Left lung (tissue), 10 donors: ENCODE data around the gene FNTB. TPM values are rescaled to one million over a fixed set of nuclear protein-coding genes. Genes with fewer than 3 reads are reported as not detected.
A peak's percentile ranks its signal among the peaks of the same experiment; 100 is the strongest.

Experiments
- ATAC-seq: fragments of 200-7000 bp; cut with Tn5 transposase; one replicate; pipeline ENCODE4 v1.9.1; 2020; ENCODE audit warnings: moderate library complexity
- DNase-seq, 4 donors: peaks; one replicate each; pipeline ENCODE4 v3.0.0-alpha.2; 2013 to 2020
- H3K27ac ChIP-seq, 2 donors: fragments of 200-600 bp; sonication (generic) in 1 of 2; one replicate each; pipeline versions ENCODE4 v1.5.0 to v1.8.0; 2020 to 2021
- H3K27me3 ChIP-seq, 2 donors: fragments of 200-600 bp; sonication (generic) in 1 of 2; one replicate each; pipeline versions ENCODE4 v1.5.0 to v1.8.0; 2020 to 2021
- H3K36me3 ChIP-seq, 2 donors: fragments of 200-600 bp; sonication (generic) in 1 of 2; one replicate each; pipeline versions ENCODE4 v1.5.0 to v1.8.0; 2020 to 2021
- H3K4me1 ChIP-seq, 2 donors: fragments of 200-600 bp; one replicate each; pipeline ENCODE4 v1.8.0; 2021
- H3K4me3 ChIP-seq, 2 donors: fragments of 200-600 bp; sonication (generic) in 1 of 2; one replicate each; pipeline versions ENCODE4 v1.5.0 to v1.8.0; 2020 to 2021; ENCODE audit warnings: mild to moderate bottlenecking in 1 of 2
- H3K9me3 ChIP-seq, 2 donors: fragments of 200-600 bp; sonication (generic) in 1 of 2; one replicate each; pipeline versions ENCODE4 v1.5.0 to v1.8.0; 2020 to 2021
- CTCF ChIP-seq, 2 donors: fragments of 200-600 bp; sonication (generic) in 1 of 2; IDR thresholded peaks; one replicate each; pipeline versions ENCODE4 v1.5.0 to v1.8.0; 2021; ENCODE audit warnings: antibody characterized with exemption in 2 of 2
- intact Hi-C, 2 donors: fragments of 100-400 bp; cut with DNase I; formaldehyde crosslinking; loops; one replicate each; pipeline versions ENCODE4 v1.11.2 to v1.14.2; 2022
- polyA plus RNA-seq, 6 donors: library from polyadenylated mRNA; unstranded; fragments of 120-200 nt; gene quantifications; one replicate each; pipeline ENCODE4 v1.2.1, GENCODE V29; 2013; ENCODE audit not compliant: insufficient read length in 6 of 6
- total RNA-seq, 2 donors: library from RNA; stranded (reverse); fragmentation: NEBNext Ultra II Directional; extraction: Animal tissue kit (Norgen Biotek cat#: 25700); gene quantifications; one replicate each; pipeline ENCODE4 v1.2.1, GENCODE V29; 2021
- donor health status: DM: no; HTN: yes; CAD: no.
- donor health status: DM: no; HTN: no; CAD: no.

FNTB gene
- total and polyA plus RNA-seq, 8 donors, result 16.6 to 32.7 (median 29.4) TPM

GRCh38 chr14:65057695-65058094, 71.0 kb downstream of the FNTB start:
- DNase-seq (no peak), ATAC-seq (no peak)
- Histone ChIP-seq H3K9me3 (no peaks in the 10 kb centered on the region), H3K27ac (no peak overlapping the region), H3K36me3 (peaks cover 0 to 55% of the 10 kb centered on the region in 2 donors), H3K4me1 (peaks cover 0 to 13% of the 10 kb centered on the region in 2 donors), H3K4me3 (no peak overlapping the region), H3K27me3 (no peaks in the 10 kb centered on the region)
- intact Hi-C loops, result no loop called here
- no peak for TF ChIP-seq CTCF (IDR thresholded peaks at IDR 0.05)

- DNase-seq, result no peak
- Histone ChIP-seq H3K9me3 (no peaks in the 10 kb centered on the region), H3K36me3 (peaks cover 0 to 79% of the 10 kb centered on the region in 2 donors), H3K4me3 (no peak overlapping the region), H3K4me1 (no peaks in the 10 kb centered on the region), H3K27me3 (no peaks in the 10 kb centered on the region), H3K27ac (no peak overlapping the region)
- intact Hi-C loops, result no loop called here
- ATAC-seq, result no peak
- TF ChIP-seq CTCF (IDR thresholded peaks at IDR 0.05), result no peak
These were observed 75.7 kb downstream of the FNTB start for GRCh38 chr14:65062096-65063075.

- ATAC-seq, result no peak
- no peak for TF ChIP-seq CTCF (IDR thresholded peaks at IDR 0.05)
- Histone ChIP-seq H3K9me3 (no peaks in the 10 kb centered on the region), H3K4me1 (peaks cover 8% of the 10 kb centered on the region in 2 donors), H3K27me3 (no peaks in the 10 kb centered on the region), H3K27ac (no peak overlapping the region), H3K36me3 (peaks cover 0 to 85% of the 10 kb centered on the region in 2 donors), H3K4me3 (no peak overlapping the region)
- peak in 1 of 4 donors; percentile 60 for DNase-seq
- intact Hi-C loops, result no loop called here
These were observed 79.0 kb downstream of the FNTB start for GRCh38 chr14:65065719-65066118.

GRCh38 chr14:65069874-65070413, 83.2 kb downstream of the FNTB start:
- peaks cover 0 to 57% of the 10 kb centered on the region in 2 donors for H3K36me3 ChIP-seq
- H3K9me3 ChIP-seq, result no peaks in the 10 kb centered on the region
- no peak overlapping the region for H3K4me3 ChIP-seq
- TF ChIP-seq CTCF (IDR thresholded peaks at IDR 0.05), result no peak
- DNase-seq, result no peak
- no peak overlapping the region for H3K27ac ChIP-seq
- no peaks in the 10 kb centered on the region for H3K27me3 ChIP-seq
- ATAC-seq, result peak; percentile 4
- H3K4me1 ChIP-seq, result peaks cover 13 to 40% of the 10 kb centered on the region in 2 donors
- intact Hi-C loops, result no loop called here

GRCh38 chr14:65070471-65070976, 83.8 kb downstream of the FNTB start:
- TF ChIP-seq CTCF (IDR thresholded peaks at IDR 0.05), result no peak
- Histone ChIP-seq H3K27me3 (no peaks in the 10 kb centered on the region), H3K9me3 (no peaks in the 10 kb centered on the region), H3K27ac (no peak overlapping the region), H3K36me3 (peaks cover 0 to 56% of the 10 kb centered on the region in 2 donors), H3K4me3 (no peak overlapping the region), H3K4me1 (peaks cover 13 to 46% of the 10 kb centered on the region in 2 donors)
- DNase-seq, result peak; percentile 11 to 78 (median 57)
- intact Hi-C loops, result no loop called here
- peak; percentile 94 for ATAC-seq
